GM18505 (cell line): ENCODE measurements around the gene SLC25A43.
A peak's percentile ranks its signal among the peaks of the same experiment; 100 is the strongest.
"Not testable (repeated sequence)": the region's sequence is repeated elsewhere in the genome, so short reads cannot be mapped to it uniquely, and the experiment has no call there.

ENCODE experiments used
- ATAC-seq: cut with Tn5 transposase; IDR thresholded peaks from one replicate; pipeline ENCODE4 v1.9.1; 2021; ENCODE audit not compliant: unreplicated experiment
- POLR2A ChIP-seq: IDR thresholded peaks from 4 replicates; pipeline ENCODE4 v1.6.1; 2011; ENCODE audit warnings: borderline replicate concordance; ENCODE audit not compliant: insufficient read depth, insufficient read length; ENCODE audit errors: extremely low read depth

Gene SLC25A43

DNA sequence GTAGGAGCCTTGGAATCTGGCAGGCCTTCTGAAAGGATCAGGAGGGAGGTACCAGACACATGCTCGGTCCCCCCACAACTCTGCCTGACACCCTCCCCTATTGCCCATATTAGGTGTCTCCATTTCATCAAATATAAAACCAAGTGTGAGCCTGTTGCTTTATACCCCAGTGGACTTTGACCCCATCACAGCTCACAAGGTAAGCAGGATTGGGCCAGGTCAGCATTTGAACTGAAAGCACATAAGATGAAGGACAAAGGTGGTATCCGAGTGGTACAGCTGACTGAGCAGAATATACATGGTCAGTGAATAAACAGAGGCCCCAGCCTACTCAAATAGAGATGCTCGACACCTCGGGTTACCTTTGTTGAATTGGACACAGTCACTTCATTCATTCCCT, 20.0 kb downstream of the SLC25A43 start:
- TF ChIP-seq POLR2A: no peak
- no peak for ATAC-seq

DNA sequence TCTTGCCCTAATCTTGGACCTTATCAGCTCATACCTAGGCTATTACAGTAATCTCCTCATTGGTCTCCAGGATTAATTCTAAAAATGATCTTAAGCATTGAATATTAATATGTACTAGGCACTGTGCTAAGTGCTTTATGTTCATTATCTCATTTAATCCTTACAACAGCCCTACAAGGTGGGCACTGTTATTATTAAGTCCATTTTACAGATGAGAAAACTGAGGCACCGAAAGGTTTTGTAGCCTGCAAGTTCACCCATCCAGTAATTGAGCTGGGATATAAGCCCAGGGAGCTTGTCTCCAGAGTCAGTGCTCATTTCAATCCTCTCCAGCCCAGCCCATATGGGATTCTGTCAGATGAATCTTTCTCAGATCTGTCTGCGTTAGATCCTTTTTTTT, 20.8 kb downstream of the SLC25A43 start:
- TF ChIP-seq POLR2A: no peak
- no peak for ATAC-seq

DNA sequence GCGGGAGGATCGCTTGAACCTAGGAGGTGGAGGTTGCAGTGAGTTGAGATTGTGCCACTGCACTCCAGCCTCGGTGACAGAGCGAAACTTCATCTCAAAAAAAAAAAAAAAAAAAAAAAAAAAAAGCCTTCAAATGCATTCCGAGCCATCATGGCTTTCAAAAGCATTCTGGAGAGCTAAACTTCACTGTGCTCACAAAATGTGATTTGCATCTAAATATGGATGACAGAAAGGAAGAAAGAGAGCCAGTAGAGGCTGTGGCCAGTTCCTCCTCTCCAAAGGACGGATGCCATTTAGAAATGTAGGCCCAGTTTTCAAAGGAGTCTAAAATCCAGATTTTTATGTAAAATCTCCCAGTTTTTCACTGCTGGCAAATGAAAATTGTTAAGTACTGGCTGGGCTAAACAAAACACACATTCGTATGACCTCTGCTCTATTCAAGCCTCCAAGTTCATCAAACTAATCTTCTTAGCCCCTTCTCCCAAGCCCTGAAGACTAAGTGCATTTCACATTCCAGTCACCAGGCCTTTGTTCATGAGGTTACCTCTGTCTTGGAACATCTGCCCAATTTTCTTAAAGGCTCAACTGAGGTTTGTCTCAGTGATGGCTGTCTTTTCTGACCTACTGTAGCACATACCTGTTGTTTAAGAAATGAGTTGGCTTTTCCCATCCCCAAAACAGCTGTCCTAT, 22.0 kb downstream of the SLC25A43 start:
- TF ChIP-seq POLR2A: no peak
- no peak for ATAC-seq

DNA sequence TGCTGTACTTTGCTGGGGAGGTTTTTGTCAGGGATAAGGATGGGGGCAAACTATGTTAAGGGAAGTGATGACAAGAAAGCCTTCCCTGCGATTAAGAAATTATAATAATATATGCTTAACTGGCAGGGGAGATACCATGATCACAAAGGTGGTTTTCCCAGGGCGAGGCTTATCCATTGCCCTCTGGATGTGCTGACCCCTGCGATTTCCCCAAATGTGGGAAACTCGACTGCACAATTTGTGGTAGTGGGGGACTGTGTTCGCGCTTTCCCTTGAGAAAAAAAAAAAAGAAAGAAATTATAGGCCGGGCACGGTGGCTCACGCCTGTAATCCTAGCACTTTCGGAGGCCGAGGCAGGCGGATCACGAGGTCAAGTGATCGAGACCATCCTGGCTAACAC, 24.5 kb downstream of the SLC25A43 start:
- TF ChIP-seq POLR2A: peak; percentile 38

DNA sequence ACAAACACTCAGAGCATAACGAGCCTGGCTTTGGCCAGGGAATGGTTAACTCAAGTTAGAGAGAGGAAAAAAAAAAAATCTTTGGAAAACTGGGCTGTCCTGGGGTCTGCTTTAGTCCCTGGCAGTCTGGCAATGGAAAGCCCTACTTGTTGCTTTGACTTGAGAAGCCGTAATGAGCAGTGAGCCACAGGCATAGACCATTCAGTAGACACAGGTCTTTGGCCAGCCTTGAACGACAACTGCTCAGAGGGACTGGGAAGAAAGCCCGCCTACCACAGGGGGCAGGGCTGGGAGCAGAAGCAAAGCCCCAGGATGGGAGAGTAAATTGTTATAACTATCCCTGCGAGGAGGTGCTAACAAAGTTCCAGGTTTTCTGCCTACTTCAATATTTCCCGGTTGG, 25.9 kb downstream of the SLC25A43 start:
- no peak for TF ChIP-seq POLR2A

More for the DNA sequence above, 24.5 kb downstream of the SLC25A43 start:
- no peak for ATAC-seq

GRCh38 chrX:119427024-119427794, 28.1 kb downstream of the SLC25A43 start:
- no peak for TF ChIP-seq POLR2A
- ATAC-seq: peak; percentile 86

More for the DNA sequence above, 25.9 kb downstream of the SLC25A43 start:
- ATAC-seq: no peak

GRCh38 chrX:119427795-119428185, 28.7 kb downstream of the SLC25A43 start:
- no peak for TF ChIP-seq POLR2A
- ATAC-seq: no peak

DNA sequence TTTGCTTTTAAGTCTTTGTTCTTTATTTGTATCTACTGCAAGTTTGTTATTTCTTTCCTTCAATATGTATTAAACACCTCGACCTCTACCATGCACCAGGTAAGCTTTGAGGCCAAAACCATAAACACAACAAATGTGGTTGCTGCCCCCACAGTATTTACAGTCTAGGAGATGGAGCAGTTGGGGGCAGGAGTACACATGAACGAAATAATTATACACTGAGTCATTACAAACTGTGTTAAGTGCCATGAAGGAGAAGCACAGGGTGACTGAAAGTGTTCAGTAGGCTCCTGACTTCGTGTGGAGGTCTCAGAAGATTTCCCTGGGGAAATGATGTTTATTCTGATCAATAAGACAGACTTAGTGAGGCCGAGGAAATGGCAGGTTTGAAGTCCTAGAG, 30.3 kb downstream of the SLC25A43 start:
- TF ChIP-seq POLR2A: no peak
- ATAC-seq: no peak

DNA sequence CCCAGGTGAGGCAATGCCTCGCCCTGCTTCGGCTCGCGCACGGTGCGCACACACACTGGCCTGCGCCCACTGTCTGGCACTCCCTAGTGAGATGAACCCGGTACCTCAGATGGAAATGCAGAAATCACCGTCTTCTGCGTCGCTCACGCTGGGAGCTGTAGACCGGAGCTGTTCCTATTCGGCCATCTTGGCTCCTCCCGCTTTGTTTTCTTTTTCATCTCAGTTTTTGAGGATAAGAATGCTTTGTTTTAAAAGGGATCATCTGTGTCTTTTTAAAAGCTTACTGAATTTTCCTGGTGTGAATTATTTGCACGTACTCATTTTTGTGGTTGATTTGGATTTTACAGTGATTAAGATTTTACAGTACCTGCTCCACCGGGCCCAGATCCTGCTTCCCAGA, 42.2 kb downstream of the SLC25A43 start:
- not testable (repeated sequence) for ATAC-seq

GRCh38 chrX:119442286-119442685, 43.1 kb downstream of the SLC25A43 start:
- no peak for TF ChIP-seq POLR2A
- ATAC-seq: no peak

- no peak for ATAC-seq
- no peak for TF ChIP-seq POLR2A
These were observed 54.1 kb downstream of the SLC25A43 start for GRCh38 chrX:119453202-119453601.

- ATAC-seq: no peak
- TF ChIP-seq POLR2A: no peak
These were observed 56.1 kb downstream of the SLC25A43 start for GRCh38 chrX:119455264-119455663.

DNA sequence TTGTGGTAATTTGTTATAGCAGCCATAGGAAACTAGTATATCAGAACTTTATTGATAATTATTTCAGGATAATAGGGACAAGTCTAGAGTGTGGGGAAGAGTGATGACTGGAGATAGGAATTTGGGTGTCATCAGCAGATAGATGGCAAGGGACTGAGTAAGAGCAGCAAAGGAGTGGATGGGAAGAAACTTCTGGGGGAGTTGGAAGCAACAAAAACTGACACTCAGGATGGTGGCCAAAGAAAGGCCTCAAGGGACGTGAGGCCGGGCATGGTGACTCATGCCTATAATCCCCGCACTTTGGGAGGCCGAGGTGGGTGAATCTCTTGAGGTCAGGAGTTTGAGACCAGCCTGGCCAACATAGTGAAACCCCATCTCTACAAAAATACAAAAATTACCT, 60.0 kb downstream of the SLC25A43 start:
- TF ChIP-seq POLR2A: no peak
- no peak for ATAC-seq

- no peak for ATAC-seq
- no peak for TF ChIP-seq POLR2A
These were observed 66.4 kb downstream of the SLC25A43 start for GRCh38 chrX:119465555-119465954.

GRCh38 chrX:119466970-119467369, 67.8 kb downstream of the SLC25A43 start:
- no peak for ATAC-seq
- no peak for TF ChIP-seq POLR2A

DNA sequence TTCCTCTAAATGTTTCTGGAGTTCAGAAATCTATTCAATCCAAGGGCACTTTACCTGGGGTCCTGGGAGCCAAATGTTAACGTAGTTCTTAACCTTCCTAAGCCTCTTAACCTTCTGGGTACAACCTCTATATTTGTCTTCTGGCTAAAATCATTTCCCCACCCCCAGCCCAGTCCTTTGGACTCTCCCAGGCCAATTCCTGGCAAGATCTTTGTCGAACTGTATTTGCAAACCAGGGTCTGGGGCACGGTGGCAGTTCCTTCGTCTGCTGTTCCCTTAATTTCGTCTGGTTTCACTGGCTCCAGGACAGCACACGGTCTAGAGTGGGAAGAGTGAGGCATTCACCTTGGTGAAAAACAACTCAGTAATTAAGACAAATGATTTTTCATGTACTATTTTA, 68.3 kb downstream of the SLC25A43 start:
- ATAC-seq: no peak
- no peak for TF ChIP-seq POLR2A
